GM19372 (cell line): Measurements from ENCODE around the gene UBAC2.

Experiments used
- ATAC-seq: cut with Tn5 transposase; IDR thresholded peaks from one replicate; pipeline ENCODE4 v1.9.1; 2021; ENCODE audit warnings: mild to moderate bottlenecking, low read depth, moderate library complexity; ENCODE audit not compliant: unreplicated experiment

UBAC2 gene

DNA sequence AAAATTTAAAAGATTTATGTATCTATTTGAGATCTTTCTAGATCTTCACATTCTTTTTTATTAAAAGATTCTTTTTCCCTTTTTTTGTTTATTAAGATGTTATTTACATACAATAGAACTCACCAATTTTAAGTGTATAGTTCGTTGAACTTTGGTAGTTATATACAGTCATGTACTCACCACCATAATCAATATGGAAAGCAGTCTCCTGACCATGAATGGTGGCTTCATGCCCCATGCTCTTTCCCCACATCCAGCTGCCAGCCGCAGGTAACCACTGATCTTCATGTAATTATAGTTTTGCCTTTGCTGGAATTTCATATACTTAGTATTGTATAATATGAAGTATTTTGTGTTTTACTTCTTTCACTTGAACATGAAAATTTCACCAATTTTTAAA, 127.1 kb downstream of the UBAC2 start:
- no peak for ATAC-seq

DNA sequence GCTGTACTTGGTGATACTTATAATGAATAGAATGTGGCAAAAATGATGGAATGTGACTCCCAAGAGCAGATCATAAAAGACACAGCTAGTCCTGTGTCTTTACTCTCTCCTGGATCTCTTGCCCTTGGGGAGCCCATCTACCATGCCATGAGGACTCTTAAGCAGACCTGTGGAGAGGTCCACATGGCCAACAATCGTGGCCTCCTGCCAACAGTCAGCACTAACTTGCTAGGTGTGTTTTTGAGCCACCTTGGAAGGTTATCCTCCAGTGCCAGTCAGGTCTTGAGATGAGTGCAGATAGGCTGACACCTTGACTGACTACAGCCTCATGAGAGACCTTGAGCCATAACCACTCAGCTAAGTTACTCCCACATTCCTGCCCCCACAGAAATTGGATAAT, 128.8 kb downstream of the UBAC2 start:
- no peak for ATAC-seq

DNA sequence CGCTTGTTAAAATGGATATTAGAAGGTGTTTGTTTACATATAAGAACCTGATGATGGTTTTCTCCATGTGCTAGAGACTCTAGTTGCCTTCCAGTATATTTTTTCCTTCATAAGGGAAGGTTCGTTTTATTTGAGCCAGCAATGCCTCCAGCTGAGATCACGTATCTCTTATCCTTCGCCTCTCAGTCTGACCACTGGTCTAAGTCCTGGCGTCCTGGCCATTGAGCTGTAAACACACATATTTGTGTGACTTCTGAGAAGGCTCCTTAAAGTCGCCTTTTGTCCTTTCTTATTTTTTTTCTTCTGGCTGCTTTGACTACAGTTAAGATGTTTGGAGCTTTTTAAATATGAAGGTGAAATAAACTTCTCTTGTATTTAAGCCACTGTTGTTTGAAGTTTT, 130.3 kb downstream of the UBAC2 start:
- ATAC-seq = no peak

DNA sequence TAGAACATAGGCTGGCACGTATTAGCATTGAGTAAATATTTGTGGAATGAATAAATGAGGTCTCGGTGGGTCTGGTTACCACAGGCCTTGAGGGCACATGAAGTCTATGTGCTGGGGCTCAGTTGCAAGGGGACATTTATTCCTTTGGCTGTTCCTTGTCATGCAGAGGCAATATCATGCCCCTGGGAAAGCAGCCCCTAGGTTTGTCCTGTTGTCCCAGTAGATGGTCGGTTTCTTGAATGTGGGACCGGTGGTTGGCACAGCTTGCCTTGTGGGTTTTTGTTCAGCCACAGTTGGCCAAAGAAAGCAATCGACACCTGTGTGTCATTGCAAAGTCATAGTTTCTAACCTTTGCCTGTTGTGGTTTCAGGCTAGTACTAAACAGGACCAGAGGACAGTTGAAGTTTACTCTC, 131.2 kb downstream of the UBAC2 start:
- ATAC-seq = peak; percentile 74

DNA sequence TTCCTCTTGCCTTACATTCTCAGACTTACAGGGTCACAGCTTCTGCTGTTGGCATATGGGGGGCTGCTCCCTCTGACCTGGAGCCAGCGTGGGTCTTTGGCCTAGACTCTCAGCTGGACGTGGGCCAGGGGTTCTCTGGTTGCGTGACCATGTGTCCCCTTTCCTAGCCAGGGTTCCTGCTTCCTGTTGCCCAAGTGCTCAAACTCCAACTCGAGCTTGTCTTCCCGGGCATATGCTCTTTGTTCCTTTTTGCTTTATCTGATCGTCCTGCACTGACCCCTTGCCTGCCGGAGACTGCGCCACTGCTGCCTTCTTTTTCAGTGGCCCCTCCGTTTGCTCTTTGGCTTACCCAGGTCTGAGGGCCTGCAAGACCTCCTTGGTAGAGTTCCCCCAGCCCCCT, 131.8 kb downstream of the UBAC2 start:
- ATAC-seq = no peak

DNA sequence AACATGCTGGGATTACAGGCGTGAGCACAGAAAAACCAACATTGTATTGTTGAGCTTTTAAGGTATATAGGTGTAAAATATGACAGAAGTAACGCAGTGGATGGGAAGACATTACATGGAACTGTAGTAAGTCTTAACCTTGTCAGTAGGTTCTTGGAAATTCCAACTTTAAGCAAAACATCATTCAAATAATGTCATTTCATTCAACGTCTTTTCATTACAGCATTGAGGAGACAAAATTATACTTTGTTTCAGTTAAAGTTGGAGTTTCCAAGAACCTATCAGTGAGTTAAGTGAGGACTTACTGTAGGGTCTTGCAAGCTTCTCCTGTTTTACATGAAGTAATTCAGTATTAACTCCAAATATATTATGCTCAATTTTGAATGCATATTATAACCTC, 133.6 kb downstream of the UBAC2 start:
- no peak for ATAC-seq

DNA sequence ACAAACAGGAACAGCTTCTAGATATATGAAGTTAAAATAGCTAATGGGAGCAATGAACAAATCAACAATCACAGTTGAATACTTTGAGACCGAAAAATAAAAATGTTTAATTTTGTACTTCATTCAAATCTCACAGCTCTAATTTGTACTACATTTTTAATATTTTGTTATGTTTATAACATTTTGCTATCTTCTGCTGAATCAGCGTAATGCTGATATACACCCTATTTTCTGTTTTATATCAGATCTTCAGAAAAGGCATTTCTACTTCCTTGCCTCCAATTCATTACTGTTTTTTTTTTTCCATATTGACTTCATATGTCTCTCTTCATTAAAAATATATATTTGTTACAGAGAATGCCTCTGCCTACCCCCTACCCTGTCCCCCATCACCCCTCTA, 134.4 kb downstream of the UBAC2 start:
- no peak for ATAC-seq

DNA sequence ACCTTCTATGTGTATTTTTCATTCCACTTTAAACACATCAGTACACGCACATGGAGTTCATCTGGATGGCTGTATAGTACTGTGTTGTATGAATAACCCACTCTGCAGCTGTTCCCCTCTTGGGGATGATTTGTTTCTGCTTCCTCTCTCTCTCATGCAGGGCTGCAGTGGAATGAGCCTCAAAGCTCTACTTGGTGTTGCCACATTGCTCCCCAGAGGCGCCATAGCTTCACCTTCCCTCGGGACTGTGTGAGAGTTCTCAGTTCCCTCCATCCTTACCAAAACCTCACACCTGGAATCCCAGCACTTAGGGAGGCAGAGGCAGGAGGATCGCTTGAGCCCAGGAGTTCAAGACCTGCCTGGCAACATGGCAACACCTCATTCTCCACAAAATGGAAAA, 134.9 kb downstream of the UBAC2 start:
- no peak for ATAC-seq

DNA sequence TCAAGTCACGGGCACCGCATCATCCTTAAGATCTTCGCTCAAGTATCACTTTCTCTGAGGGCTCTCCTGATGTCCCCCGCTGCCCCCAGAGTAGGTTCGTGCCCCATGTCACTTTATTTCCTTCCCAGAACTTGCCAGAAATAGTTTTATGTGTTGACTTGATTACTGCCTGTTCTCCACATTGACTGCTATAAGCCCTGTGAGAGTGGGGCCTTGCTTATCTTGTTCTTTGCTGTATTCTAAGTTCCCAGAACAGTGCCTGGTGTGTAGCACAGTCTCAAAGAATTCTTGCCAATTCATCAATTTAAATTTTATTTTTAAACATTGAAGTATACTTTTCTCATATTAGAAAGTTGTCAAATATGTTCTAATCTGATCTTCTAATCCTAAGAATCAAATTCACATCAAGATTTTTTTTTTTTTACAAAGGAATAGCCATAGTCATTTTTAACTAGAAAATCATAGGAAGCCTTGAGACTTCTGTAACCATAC, 138.6 kb downstream of the UBAC2 start:
- ATAC-seq = no peak

DNA sequence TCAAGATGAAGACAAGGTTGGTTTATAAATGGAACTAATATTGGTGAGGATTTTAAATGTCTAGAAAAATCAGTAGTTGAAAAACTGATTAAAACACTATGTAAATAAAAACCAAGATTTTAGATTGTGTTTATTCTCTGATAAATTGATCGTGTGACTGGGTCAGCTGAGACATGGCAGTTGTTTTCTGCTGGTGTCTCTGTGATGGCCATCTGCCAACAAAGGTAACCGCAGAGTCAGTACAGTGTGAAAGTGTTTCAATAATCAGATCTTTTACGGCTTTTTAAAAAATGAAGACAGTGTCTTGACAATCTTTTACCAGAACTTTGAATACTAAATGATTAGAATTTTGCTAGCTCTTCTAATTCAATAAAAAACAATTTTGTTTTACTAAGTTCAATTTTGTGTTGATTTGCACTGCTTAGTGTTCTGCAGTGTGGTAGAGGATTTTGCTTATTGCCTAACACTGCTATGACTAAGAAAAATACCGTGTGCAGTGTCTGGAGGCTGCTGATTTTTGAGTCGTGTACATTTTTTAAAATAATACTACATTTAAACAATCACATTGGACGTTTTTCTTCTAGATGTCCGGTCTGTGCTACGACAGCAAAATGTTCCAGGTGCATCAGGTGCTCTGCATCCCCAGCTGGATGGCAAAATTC, 139.2 kb downstream of the UBAC2 start:
- peak; percentile 75 for ATAC-seq

DNA sequence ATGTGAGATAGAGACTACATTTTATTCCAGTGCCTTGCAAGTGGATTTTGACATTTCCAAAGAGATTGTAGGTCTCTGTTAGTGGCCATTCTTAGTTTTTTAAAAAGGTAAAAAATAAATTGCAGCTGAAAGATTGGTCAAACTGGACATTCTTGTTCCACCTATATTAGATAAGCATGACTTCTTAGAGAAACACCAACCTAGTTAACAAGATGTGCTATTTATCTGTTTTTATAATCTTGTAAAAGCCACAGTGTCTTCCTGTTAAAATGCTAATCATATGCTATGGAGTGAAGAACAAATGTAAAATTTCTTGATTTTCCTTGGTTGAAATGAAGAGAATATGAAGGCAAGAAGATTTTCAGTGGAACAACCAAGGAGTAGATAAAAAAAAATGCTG, 140.0 kb downstream of the UBAC2 start:
- no peak for ATAC-seq

DNA sequence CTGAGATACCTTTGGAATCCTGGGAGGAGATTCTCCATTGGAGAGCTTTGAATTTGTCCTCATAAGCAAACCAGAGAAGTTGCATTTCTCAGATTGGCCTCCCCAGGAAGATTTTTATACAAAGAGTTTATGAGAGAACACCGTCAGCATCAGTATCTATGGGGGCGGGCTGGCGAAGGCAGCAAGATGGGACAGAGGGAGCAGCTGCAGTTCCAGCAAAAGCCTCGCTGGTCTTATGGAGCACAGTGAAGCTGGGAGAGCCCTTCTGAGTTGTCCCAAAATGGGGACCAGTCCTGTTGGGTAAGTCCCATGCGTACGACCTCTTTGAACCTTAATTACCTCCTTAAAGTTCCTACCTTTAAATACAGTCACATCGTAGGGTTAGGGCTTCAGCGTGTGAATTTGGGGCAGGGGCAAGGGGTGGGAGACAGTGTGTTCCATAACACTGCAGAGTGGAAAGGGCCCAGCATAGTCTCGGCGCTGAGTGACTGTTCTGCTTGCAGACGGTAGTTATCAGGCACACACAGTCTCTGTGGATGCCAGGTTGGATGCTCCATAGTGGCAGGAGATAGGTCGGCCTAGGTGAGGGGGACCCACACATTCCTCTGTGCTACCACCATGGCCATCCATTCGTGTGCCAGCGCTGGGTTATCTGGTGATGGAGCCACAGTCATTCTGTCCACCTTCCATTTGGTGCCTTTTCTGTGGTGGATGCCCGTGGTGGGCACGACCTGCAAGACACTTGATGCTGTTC, 141.5 kb downstream of the UBAC2 start:
- no peak for ATAC-seq

DNA sequence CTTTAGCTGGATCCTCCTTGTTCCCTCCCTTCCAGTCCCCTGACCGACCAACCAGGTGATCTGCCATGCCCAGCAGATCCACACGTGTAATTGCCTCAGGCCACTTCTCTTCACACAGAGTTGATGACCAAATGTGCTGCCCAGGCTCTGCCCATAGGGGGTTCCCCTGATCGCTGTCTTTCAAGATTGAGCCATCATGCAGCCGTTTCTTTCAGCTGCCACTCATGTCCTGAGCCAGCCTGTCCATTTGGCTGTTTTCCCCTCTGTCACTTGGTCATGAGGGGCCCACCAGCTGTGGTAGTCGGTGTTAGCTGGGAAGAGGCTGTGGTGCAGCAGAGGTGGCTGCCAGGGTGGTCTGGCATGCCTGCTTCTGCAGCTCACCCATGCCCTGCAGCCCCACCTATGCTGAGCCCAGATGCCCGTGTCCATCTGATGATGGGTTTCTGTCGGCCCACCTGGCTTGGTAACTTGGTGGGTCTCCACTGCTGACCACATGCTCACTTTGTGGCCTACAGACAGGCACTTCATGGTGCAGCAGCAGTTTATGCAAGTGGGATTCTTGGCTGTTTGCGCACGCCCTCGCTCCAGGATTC, 142.2 kb downstream of the UBAC2 start:
- ATAC-seq = no peak

DNA sequence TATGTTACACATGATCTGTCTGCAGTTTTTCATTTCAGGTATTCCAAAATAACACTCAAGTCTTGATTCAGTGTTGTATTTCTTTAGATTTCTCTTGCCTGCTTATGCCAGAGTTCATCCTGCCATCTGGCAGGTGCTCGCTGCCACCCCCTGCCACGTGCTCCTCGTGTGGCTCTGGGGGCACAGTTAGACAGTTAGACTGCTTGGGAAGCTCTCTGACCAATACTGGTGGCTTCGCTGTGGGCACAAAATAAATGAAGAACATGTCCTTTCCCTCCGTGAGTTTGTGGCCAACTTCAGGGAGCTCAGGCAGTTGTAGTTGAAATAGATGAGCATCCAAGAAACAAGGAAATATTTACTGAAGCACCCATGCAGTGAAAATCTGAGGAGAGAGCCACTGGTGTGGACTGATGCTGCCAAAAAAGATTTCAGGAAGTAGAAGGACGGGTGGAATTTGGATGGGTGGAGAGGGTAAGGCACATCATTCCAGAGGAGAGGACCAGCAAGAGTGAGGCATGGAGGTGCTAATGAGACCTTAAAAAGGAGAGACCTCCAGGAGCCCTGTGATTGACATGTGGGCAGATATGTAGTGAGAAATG, 144.1 kb downstream of the UBAC2 start:
- ATAC-seq = no peak

DNA sequence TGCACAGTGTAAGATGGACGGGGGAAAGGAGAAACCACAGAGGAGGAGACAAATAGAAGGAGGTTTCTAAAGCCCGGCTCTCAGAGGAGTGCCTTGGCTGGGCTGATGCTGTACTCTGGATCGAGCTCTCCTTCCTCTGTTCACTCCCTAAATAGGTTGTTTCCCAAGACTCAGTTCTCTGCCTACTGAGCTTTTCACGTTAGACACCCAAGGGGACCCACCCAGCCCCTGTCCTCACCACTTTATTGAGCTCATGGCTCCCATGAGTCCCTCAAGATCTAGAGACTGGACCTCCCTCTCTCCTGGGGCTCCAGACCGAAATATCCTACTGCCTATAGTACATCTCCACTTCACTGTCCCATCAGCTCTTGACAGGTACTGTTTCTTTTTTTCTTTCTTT, 144.7 kb downstream of the UBAC2 start:
- no peak for ATAC-seq

DNA sequence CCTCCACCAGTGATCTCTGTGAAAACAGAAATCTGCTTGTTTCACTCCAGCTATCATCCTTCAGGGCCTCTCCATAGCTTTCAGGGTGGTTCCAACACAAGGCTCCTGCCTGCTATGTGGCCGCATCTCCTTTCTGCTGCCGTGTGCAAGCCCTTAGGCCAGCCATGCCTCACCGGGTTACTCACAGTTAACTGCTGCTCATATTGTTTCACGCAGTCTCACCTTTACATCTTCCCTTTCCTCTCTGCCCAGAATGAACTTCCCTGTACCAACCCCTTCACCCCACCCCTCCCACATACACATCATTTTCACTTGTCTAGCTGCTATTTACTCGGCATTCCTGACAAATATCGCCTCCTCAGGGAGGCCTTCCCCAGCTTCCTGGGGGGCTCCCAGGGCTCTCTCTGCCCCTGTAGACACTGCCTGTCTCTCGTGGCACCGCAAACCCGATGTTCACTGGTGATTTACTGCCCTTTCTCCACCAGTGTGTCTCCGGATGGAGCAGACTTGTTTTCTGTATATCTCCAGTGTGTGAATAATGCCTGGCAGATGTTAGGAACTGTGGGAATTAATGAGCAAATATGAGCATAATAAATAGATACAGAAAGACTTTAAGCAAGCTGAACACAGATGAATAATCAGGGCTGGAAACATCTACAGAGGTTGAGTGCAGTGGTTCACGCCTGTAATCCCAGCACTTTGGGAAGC, 145.8 kb downstream of the UBAC2 start:
- ATAC-seq = no peak

DNA sequence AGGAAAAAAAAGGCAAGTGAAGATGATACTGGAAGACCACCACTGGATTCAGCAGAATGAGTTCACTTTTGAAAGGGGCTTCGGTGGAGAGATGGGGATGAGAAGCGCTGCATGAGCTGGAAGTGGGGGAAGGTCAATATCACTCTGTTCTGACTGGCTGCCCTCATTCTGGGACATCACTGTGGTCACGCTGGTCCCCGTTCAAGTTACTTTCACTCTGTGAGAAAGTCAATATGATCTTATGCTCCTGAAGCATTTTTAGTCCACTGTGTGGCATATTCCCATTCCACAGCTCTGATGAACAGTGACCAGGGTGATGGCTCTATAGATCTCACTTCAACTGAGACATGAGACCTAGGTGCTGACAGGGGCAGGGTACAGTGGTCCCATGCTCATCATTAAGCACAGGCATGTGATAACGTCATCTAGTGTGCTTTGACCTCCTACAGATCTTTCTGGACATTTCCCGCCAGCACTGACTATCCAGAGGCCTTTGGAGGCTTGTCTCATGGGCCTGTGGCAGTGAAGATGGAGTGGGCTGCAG, 146.8 kb downstream of the UBAC2 start:
- ATAC-seq = no peak

DNA sequence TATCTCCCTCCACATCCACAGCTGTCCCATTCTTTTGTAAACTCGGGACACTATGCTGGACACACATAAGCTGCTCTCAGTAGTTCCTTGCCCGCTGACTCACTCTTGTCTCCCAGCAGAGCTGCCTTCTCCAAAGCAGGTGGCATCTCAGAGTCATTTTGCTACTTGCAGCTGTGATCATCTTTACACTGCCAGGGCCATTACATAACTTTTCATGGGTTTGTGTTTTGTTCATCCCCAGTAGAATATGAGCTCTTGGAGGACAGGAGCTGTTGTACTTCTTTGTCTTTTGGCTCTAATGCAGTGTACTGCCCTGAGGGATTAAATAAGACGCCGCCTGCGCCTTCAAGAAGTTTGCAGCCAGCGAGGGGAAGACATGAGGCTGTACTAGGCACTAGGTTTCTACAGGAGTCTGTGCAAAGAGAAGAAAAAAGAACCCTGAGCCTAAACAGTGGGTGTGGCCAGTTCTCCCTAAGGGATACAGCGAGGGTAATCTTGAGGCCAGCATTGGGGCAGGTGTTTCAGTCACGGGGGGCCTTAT, 147.3 kb downstream of the UBAC2 start:
- no peak for ATAC-seq

DNA sequence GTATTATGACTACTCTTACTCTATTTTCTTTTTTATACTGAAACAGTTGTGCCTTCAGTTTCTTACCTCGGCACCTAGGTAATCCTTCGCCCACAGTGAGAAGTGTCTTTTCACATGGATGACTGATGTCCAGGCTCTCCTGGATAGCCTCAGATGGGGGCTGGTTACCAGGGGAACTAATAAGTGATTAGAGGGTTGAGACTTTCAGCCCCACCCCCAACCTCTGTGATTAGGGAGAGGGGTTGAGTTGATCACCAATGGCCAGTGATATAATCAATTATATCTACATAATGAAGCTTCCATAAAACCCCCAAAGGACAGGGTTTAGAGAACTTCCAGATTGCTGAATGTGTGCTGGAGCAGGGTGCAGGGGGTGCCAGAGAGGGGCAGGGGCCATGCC, 149.5 kb downstream of the UBAC2 start:
- no peak for ATAC-seq

DNA sequence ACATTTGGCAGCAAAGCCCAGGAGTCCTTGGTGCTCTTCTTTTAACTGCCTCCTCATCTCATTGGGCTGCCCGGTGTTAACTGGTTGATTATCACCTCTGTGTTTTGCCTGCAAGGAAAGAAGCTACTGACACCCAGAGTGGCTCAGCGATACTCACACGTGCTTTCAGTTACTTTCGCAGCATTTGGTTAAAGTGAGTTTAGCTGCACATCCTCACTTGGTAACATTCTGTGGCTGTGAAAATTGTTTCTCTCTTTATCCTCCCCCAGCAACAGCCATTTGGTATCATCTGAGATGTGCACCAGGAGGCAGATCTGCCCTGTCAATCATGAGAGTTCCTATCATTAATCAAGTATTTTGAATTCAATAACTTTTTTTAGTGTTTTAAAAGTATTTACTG, 151.1 kb downstream of the UBAC2 start:
- peak; percentile 40 for ATAC-seq
